Ishikawa (cell line): ENCODE results near the gene HOXD8.

Experiments used
- CEBPB ChIP-seq: IDR thresholded peaks from 2 replicates; pipeline ENCODE4 v1.6.1; 2012
- EGR1 ChIP-seq: IDR thresholded peaks from 2 replicates; pipeline ENCODE4 v1.6.1; 2012
- EP300 ChIP-seq: IDR thresholded peaks from 2 replicates; pipeline ENCODE4 v1.6.1; 2012; ENCODE audit warnings: borderline replicate concordance
- FOXM1 ChIP-seq: IDR thresholded peaks from 2 replicates; pipeline ENCODE4 v1.6.1; 2012; ENCODE audit warnings: low read depth, borderline replicate concordance
- MAX ChIP-seq: IDR thresholded peaks from 2 replicates; pipeline ENCODE4 v1.6.1; 2012
- NFIC ChIP-seq: IDR thresholded peaks from 2 replicates; pipeline ENCODE4 v1.6.1; 2012
- RAD21 ChIP-seq: IDR thresholded peaks from 2 replicates; pipeline ENCODE4 v1.6.1; 2012; ENCODE audit warnings: low read depth
- TAF1 ChIP-seq: IDR thresholded peaks from 2 replicates; pipeline ENCODE4 v1.6.1; 2012; ENCODE audit warnings: low read depth, mild to moderate bottlenecking
- TCF12 ChIP-seq: IDR thresholded peaks from 2 replicates; pipeline ENCODE4 v1.6.1; 2012; ENCODE audit warnings: low read depth
- YY1 ChIP-seq: IDR thresholded peaks from 2 replicates; pipeline ENCODE4 v1.6.1; 2012; ENCODE audit warnings: low read depth
- ZBTB7A ChIP-seq: IDR thresholded peaks from 2 replicates; pipeline ENCODE4 v1.6.1; 2012; ENCODE audit warnings: low read depth
- TF ChIP-seq, protein P1 (sequence below): IDR thresholded peaks from 2 replicates; pipeline ENCODE4 v1.6.1; 2012; ENCODE audit warnings: low read depth, mild to moderate bottlenecking

GRCh38 chr2:176160986-176161824 is 31.7 kb downstream of the HOXD8 start:
- no peak for TF ChIP-seq EP300
- TF ChIP-seq MAX, result no peak
- no peak for TF ChIP-seq NFIC
- TF ChIP-seq YY1, result no peak
- TF ChIP-seq, protein P1, sequence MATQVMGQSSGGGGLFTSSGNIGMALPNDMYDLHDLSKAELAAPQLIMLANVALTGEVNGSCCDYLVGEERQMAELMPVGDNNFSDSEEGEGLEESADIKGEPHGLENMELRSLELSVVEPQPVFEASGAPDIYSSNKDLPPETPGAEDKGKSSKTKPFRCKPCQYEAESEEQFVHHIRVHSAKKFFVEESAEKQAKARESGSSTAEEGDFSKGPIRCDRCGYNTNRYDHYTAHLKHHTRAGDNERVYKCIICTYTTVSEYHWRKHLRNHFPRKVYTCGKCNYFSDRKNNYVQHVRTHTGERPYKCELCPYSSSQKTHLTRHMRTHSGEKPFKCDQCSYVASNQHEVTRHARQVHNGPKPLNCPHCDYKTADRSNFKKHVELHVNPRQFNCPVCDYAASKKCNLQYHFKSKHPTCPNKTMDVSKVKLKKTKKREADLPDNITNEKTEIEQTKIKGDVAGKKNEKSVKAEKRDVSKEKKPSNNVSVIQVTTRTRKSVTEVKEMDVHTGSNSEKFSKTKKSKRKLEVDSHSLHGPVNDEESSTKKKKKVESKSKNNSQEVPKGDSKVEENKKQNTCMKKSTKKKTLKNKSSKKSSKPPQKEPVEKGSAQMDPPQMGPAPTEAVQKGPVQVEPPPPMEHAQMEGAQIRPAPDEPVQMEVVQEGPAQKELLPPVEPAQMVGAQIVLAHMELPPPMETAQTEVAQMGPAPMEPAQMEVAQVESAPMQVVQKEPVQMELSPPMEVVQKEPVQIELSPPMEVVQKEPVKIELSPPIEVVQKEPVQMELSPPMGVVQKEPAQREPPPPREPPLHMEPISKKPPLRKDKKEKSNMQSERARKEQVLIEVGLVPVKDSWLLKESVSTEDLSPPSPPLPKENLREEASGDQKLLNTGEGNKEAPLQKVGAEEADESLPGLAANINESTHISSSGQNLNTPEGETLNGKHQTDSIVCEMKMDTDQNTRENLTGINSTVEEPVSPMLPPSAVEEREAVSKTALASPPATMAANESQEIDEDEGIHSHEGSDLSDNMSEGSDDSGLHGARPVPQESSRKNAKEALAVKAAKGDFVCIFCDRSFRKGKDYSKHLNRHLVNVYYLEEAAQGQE, result no peak
- TF ChIP-seq TCF12, result no peak
- no peak for TF ChIP-seq TAF1
- TF ChIP-seq FOXM1, result no peak
- TF ChIP-seq RAD21, result no peak
- no peak for TF ChIP-seq ZBTB7A
- no peak for TF ChIP-seq EGR1
- TF ChIP-seq CEBPB, result no peak
